OCI-LY7 (cell line): ENCODE results near the gene AMFR. TPM values are rescaled to one million over a fixed set of nuclear protein-coding genes. Genes with fewer than 3 reads are reported as not detected.
"Not testable (repeated sequence)": the region's sequence is repeated elsewhere in the genome, so short reads cannot be mapped to it uniquely, and the experiment has no call there.

Experiments
- BruUV-seq: library from RNA; stranded (reverse); fragments of 400-500 nt; replicated peaks from 2 replicates; lab custom pipeline; 2021; lab: Mats Ljungman, UMichigan
- CTCF ChIA-PET: fragments of 300-600 bp; sonication (Branson Sonifier 250); formaldehyde crosslinking; loops from one replicate; lab custom pipeline; 2022; ENCODE audit warnings: antibody characterized with exemption; ENCODE audit not compliant: unreplicated experiment; lab: Charles Lee
- POLR2A ChIA-PET: fragments of 300-600 bp; sonication (Branson Sonifier 250); formaldehyde crosslinking; loops from one replicate; lab custom pipeline; 2022; ENCODE audit warnings: antibody characterized with exemption; lab: Charles Lee
- DNase-seq: peaks from one replicate; pipeline ENCODE4 v3.0.0-alpha.2; 2015; ENCODE audit warnings: low spot score
- H2AFZ ChIP-seq: fragments of 200-600 bp; sonication (generic), shearing (Covaris generic); 2 replicates; pipeline ENCODE4 v1.6.1; 2014; ENCODE audit warnings: mild to moderate bottlenecking, antibody characterized with exemption, low read length, moderate library complexity
- H3K27ac ChIP-seq: fragments of 200-600 bp; sonication (generic); 2 replicates; pipeline ENCODE4 v1.5.1; 2014; ENCODE audit warnings: mixed run types, low read depth, mild to moderate bottlenecking, moderate library complexity, low read length, inconsistent platforms; ENCODE audit not compliant: poor library complexity, severe bottlenecking
- H3K36me3 ChIP-seq: fragments of 200-600 bp; sonication (generic); 2 replicates; pipeline ENCODE4 v1.6.1; 2014; ENCODE audit warnings: mild to moderate bottlenecking, antibody characterized with exemption, low read length, moderate library complexity, mixed read lengths; ENCODE audit not compliant: insufficient read depth
- H3K4me1 ChIP-seq: fragments of 200-600 bp; sonication (generic); 2 replicates; pipeline ENCODE4 v1.5.1; 2014; ENCODE audit warnings: mild to moderate bottlenecking, low read length; ENCODE audit not compliant: insufficient read depth, poor library complexity, severe bottlenecking
- H3K4me2 ChIP-seq: fragments of 200-600 bp; sonication (generic); 2 replicates; pipeline ENCODE4 v1.6.1; 2014; ENCODE audit warnings: mild to moderate bottlenecking, low read length
- H3K4me3 ChIP-seq: fragments of 200-600 bp; sonication (generic); 2 replicates; pipeline ENCODE4 v1.5.1; 2014; ENCODE audit warnings: mild to moderate bottlenecking, low read depth, low read length; ENCODE audit not compliant: poor library complexity, severe bottlenecking
- H3K79me2 ChIP-seq: fragments of 200-600 bp; sonication (generic); 2 replicates; pipeline ENCODE4 v1.6.1; 2016; ENCODE audit warnings: low read depth, mild to moderate bottlenecking, low read length, moderate library complexity, mixed read lengths; ENCODE audit not compliant: insufficient read depth
- H3K9me2 ChIP-seq: fragments of 200-600 bp; sonication (generic); 2 replicates; pipeline ENCODE4 v1.6.1; 2016; ENCODE audit warnings: mild to moderate bottlenecking, low read length, mixed read lengths; ENCODE audit not compliant: insufficient read depth
- H3K9me3 ChIP-seq: fragments of 200-600 bp; sonication (generic); 2 replicates; pipeline ENCODE4 v1.6.1; 2014; ENCODE audit warnings: mild to moderate bottlenecking, mixed run types, low read length, mixed read lengths
- H4K20me1 ChIP-seq: fragments of 200-600 bp; sonication (generic); 2 replicates; pipeline ENCODE4 v1.6.1; 2014; ENCODE audit warnings: mild to moderate bottlenecking, antibody characterized with exemption, low read length, moderate library complexity, mixed read lengths; ENCODE audit not compliant: insufficient read depth
- EZH2phosphoT487 ChIP-seq: fragments of 200-600 bp; sonication (generic); IDR thresholded peaks from 2 replicates; pipeline ENCODE4 v1.6.1; 2018; ENCODE audit warnings: low read depth, borderline replicate concordance, mild to moderate bottlenecking, mixed run types, antibody characterized with exemption, low read length, moderate library complexity, mixed read lengths
- intact Hi-C: fragments of 100-400 bp; cut with micrococcal nuclease; formaldehyde crosslinking; loops from one replicate; pipeline ENCODE4 v1.10.0; 2022; ENCODE audit not compliant: unreplicated experiment
- total RNA-seq, 2 experiments: library from RNA; depleted of rRNA in 1 of 2; stranded (reverse); fragments of >200 nt in 1 of 2; shearing (Covaris generic) in 1 of 2; gene quantifications; 2 replicates each; pipeline ENCODE4 v1.2.3, GENCODE V29; 2014 to 2022
- TF ChIP-seq, protein P1 (sequence below): fragments of 200-600 bp; sonication (generic); conservative IDR thresholded peaks from 2 replicates; pipeline ENCODE4 v1.5.1; 2014; ENCODE audit warnings: mild to moderate bottlenecking, antibody characterized with exemption, low read length, moderate library complexity, mixed read lengths

The AMFR gene
- total RNA-seq, 2 experiments from 2014 or later, result 87.7 to 101 TPM

DNA sequence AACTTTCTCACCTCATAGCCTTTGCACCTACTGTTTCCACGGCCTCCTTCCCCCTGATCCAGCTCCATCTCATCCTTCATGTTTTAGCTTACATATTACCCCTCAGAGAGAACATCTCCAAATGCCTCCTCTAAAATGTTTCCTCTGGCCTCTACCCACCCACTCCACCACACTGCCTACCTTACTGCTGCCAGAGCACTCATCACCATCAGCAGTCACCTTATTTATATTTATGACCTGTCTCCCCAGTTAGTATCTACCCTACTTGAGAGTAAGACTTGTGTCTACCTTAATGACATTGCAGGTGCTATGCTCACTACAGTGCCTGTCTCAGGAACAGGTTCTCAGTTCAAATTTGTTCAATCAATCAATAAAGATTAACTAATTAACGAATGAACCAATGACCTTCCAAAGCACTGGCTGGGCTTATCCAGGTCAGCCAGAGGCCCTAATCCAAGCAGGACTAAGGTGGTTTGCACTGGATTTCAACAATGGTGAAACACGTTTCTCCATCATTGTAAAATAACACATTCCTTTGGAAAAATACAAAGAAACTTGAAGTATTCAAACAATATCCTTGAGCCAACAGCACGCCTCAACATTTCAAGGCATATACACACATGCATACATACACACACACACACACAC is 41.1 kb downstream of the AMFR start:
- H3K9me3 ChIP-seq, result peaks cover 10% of the 10 kb centered on the region; the same call in 1 of the 2 replicates
- H3K79me2 ChIP-seq, result no peaks in the 10 kb centered on the region
- H4K20me1 ChIP-seq, result no peaks in the 10 kb centered on the region
- H3K9me2 ChIP-seq, result no peaks in the 10 kb centered on the region
- ChIA-PET CTCF (no interaction called here), POLR2A (interaction anchor here (0.6 to 0.7 kb wide), 2 partner anchors 67 to 438 kb away, joined by 3 to 4 read pairs; partner anchors contain the start of genes NUDT21 and OGFOD1)
- H3K4me1 ChIP-seq, result no peaks in the 10 kb centered on the region
- H2AFZ ChIP-seq, result no peak overlapping the region
- H3K36me3 ChIP-seq, result peaks cover 95% of the 10 kb centered on the region
- BruUV-seq, result no TSS peak
- no peak overlapping the region for H3K4me2 ChIP-seq
- no peak overlapping the region for H3K4me3 ChIP-seq
- TF ChIP-seq, protein P1, sequence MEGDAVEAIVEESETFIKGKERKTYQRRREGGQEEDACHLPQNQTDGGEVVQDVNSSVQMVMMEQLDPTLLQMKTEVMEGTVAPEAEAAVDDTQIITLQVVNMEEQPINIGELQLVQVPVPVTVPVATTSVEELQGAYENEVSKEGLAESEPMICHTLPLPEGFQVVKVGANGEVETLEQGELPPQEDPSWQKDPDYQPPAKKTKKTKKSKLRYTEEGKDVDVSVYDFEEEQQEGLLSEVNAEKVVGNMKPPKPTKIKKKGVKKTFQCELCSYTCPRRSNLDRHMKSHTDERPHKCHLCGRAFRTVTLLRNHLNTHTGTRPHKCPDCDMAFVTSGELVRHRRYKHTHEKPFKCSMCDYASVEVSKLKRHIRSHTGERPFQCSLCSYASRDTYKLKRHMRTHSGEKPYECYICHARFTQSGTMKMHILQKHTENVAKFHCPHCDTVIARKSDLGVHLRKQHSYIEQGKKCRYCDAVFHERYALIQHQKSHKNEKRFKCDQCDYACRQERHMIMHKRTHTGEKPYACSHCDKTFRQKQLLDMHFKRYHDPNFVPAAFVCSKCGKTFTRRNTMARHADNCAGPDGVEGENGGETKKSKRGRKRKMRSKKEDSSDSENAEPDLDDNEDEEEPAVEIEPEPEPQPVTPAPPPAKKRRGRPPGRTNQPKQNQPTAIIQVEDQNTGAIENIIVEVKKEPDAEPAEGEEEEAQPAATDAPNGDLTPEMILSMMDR, result no peak
- DNase-seq, result no peak
- no peak overlapping the region for H3K27ac ChIP-seq
- intact Hi-C loops, result no loop called here

DNA sequence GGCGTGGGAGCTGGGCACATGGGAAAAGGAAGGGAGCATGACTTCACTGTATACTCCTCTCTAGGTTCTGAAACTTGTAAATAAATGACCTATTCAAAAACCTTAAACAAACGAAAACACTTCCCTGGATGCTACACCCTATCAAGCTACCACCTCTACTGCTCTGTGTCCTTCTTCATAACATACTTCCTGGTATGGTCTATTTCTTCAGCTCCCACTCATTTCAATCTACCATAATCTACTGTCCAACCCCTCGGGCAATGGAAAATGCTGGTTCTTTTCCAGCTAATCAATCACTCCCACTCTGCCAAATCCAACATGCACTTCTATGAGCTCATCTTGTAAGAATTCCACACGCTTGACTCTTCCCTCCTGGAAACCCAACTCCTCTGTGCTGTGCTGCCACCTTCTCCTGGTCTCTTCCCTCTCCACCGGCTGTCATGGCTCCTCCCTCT is 42.4 kb downstream of the AMFR start:
- no peaks in the 10 kb centered on the region for H4K20me1 ChIP-seq
- ChIA-PET CTCF (interaction anchor here (0.5 kb wide), 1 partner anchor 1269 kb away, joined by 3 read pairs; no protein-coding TSS in a partner anchor), POLR2A (interaction anchor here (1.1 kb wide), 1 partner anchor 13 kb away, joined by 4 read pairs; no protein-coding TSS in a partner anchor)
- peaks cover 97% of the 10 kb centered on the region for H3K36me3 ChIP-seq
- intact Hi-C loops, result no loop called here
- H3K27ac ChIP-seq, result no peak overlapping the region
- peaks cover 10% of the 10 kb centered on the region; the same call in 1 of the 2 replicates for H3K9me3 ChIP-seq
- no peak overlapping the region for H3K4me2 ChIP-seq
- TF ChIP-seq, protein P1, result no peak
- TF ChIP-seq EZH2phosphoT487, result no peak
- H2AFZ ChIP-seq, result no peak overlapping the region
- no peak overlapping the region for H3K4me3 ChIP-seq
- no TSS peak for BruUV-seq
- no peaks in the 10 kb centered on the region for H3K4me1 ChIP-seq
- H3K79me2 ChIP-seq, result no peaks in the 10 kb centered on the region
- DNase-seq, result no peak
- no peaks in the 10 kb centered on the region for H3K9me2 ChIP-seq

DNA sequence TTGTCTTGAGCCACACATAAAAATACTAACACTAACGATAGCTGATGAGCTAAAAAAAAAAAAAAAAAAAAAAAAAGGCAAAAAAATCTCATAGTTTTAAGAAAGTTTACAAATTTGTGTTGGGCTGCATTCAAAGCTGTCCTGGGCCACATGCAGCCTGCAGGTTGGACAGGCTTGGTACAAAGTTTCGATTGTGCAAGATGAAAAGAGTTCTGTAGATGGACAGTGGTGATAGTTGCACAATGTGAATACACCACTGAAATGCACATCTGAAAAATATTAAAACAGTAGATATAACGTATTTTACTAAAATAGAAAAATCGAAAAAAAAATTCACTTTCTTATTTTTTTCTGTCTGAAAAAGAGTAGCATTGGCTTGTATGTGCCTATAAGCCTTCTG is 42.9 kb downstream of the AMFR start:
- H3K9me2 ChIP-seq, result no peaks in the 10 kb centered on the region
- peaks cover 10% of the 10 kb centered on the region; the same call in 1 of the 2 replicates for H3K9me3 ChIP-seq
- H3K4me3 ChIP-seq, result no peak overlapping the region
- no peaks in the 10 kb centered on the region for H3K4me1 ChIP-seq
- intact Hi-C loops, result no loop called here
- TF ChIP-seq EZH2phosphoT487, result no peak
- TF ChIP-seq, protein P1, result no peak
- ChIA-PET CTCF (interaction anchor here (0.5 kb wide), 1 partner anchor 1269 kb away, joined by 3 read pairs; no protein-coding TSS in a partner anchor), POLR2A (interaction anchor here (0.6 to 1.1 kb wide), 2 partner anchors 13 to 793 kb away, joined by 3 to 4 read pairs; no protein-coding TSS in a partner anchor)
- no peak overlapping the region for H3K4me2 ChIP-seq
- no peaks in the 10 kb centered on the region for H3K79me2 ChIP-seq
- no TSS peak for BruUV-seq
- DNase-seq, result no peak
- H2AFZ ChIP-seq, result no peak overlapping the region
- peaks cover 95% of the 10 kb centered on the region for H3K36me3 ChIP-seq
- H4K20me1 ChIP-seq, result no peaks in the 10 kb centered on the region
- no peak overlapping the region for H3K27ac ChIP-seq

DNA sequence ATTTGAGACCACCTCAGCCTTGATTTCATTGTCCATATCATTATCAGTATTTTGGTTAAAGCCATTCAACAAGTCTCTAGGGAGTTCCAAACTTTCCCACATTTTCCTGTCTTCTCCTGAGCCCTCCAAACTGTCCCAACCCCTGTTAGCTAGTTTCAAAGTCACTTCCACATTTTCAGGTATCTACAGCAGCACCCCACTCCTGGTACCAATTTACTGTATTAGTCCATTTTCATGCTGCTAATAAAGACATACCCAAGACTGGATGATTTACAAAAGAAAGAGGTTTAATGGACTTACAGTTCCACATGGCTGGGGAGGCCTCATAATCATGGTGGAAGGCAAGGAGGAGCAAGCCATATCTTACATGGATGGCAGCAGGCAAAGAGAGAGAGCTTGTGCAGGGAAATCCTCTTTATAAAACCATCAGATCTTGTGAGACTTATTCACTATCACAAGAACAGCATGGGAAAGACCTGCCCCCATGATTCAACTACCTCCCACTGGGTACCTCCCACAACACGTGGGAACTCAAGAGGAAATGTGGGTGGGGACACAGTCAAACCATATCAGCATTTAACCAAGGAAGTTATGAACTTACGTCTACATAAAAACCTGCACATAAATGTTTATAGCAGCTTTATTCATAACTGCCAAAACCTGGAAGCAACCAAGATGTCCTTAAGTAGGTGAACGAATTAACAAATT is 44.4 kb downstream of the AMFR start:
- H3K9me3 ChIP-seq, H3K4me3 ChIP-seq, H3K4me2 ChIP-seq, H4K20me1 ChIP-seq, H3K9me2 ChIP-seq, intact Hi-C loops, BruUV-seq, H2AFZ ChIP-seq, DNase-seq, H3K27ac ChIP-seq, H3K4me1 ChIP-seq, CTCF ChIA-PET, H3K79me2 ChIP-seq: not testable (repeated sequence)
- POLR2A ChIA-PET, result interaction anchor here (0.7 kb wide), 1 partner anchor 126 kb away, joined by 3 read pairs; no protein-coding TSS in a partner anchor
- peaks cover 85% of the 10 kb centered on the region for H3K36me3 ChIP-seq
